ENCODE results near the gene ZNF438. TPM values are rescaled to one million over a fixed set of nuclear protein-coding genes. Genes with fewer than 3 reads are reported as not detected.

The ZNF438 gene
- total and polyA plus RNA-seq, 2 of the 13 experiments (the other 11 are each of a cell fraction or from before 2014, with no cell fraction given) = 0.75 to 0.83 TPM

DNA sequence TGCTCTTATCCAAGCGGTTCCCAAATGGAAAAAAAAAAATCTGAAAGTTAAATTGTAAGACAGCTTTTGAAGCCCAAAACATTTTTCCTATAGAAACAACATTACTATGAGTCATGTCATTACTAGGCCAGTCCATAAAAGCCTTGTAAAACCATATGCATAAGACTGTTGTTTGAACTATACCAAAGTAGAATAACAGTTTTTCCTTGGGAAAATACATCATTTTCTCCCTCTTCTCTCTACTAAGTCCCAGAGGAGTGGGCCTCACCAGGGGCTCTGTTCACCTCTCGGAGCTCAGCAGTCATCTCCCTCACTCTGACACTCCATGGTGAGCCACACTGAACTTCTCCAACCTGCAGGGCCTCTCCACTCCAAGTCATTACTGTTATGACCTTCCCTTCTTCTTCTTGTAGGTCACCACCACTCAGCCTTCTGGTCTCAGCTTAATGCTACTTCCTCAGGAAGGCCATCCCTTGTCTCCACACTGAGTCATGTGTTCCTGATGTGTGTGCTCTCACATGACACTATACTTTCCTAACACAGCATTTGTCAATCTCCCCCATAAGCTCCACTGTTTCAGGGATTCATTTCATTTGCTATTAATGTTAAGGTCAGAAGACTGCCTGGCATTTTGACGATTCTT, 32.5 kb downstream of the ZNF438 start (continued):
- TF ChIP-seq ZMAT3 (CRISPR knock-in tag; conservative IDR thresholded peaks at IDR 0.05) (no peak), ZMAT5 (CRISPR knock-in tag; IDR thresholded peaks at IDR 0.05; ENCODE audit: borderline replicate concordance, low read depth) (no peak), ZNF224 (CRISPR knock-in tag; IDR thresholded peaks at IDR 0.05) (no peak), POLR2A (IDR thresholded peaks at IDR 0.05; ENCODE audit: insufficient read depth in 1 of 2, low read depth in 2 of 2, low read length in 2 of 2) (no peak), SYNCRIP (IDR thresholded peaks at IDR 0.05; ENCODE audit: insufficient read depth, low read depth, low read length) (no peak), NFYC (CRISPR knock-in tag; IDR thresholded peaks at IDR 0.05) (no peak)
- TF ChIP-seq, protein P1, sequence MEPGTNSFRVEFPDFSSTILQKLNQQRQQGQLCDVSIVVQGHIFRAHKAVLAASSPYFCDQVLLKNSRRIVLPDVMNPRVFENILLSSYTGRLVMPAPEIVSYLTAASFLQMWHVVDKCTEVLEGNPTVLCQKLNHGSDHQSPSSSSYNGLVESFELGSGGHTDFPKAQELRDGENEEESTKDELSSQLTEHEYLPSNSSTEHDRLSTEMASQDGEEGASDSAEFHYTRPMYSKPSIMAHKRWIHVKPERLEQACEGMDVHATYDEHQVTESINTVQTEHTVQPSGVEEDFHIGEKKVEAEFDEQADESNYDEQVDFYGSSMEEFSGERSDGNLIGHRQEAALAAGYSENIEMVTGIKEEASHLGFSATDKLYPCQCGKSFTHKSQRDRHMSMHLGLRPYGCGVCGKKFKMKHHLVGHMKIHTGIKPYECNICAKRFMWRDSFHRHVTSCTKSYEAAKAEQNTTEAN (CRISPR knock-in tag; conservative IDR thresholded peaks at IDR 0.05) = no peak

- H3K27me3 ChIP-seq (ENCODE audit: control insufficient read depth in 1 of 2, insufficient read depth in 2 of 2, low read length in 2 of 2) = no peaks in the 10 kb centered on the region
- H3K36me3 ChIP-seq (replicated peaks in 1 of 2; ENCODE audit: control insufficient read depth in 1 of 2, insufficient read depth in 2 of 2, low read length in 2 of 2) = no peaks in the 10 kb centered on the region
- CTCF ChIA-PET (ENCODE audit: low intra/inter-chr PET ratio, low total read pairs) = no interaction called here
- TF ChIP-seq AGO1 (IDR thresholded peaks at IDR 0.05; ENCODE audit: low read depth, low read length, poor library complexity, severe bottlenecking) (no peak), KDM4B (CRISPR knock-in tag; IDR thresholded peaks at IDR 0.05) (no peak), U2AF1 (optimal IDR thresholded peaks at IDR 0.05; ENCODE audit: low read depth, low read length) (no peak), SIN3B (IDR thresholded peaks at IDR 0.05; ENCODE audit: low read length) (no peak), PHF20 (CRISPR knock-in tag; IDR thresholded peaks at IDR 0.05) (no peak)
- TF ChIP-seq, protein P2, sequence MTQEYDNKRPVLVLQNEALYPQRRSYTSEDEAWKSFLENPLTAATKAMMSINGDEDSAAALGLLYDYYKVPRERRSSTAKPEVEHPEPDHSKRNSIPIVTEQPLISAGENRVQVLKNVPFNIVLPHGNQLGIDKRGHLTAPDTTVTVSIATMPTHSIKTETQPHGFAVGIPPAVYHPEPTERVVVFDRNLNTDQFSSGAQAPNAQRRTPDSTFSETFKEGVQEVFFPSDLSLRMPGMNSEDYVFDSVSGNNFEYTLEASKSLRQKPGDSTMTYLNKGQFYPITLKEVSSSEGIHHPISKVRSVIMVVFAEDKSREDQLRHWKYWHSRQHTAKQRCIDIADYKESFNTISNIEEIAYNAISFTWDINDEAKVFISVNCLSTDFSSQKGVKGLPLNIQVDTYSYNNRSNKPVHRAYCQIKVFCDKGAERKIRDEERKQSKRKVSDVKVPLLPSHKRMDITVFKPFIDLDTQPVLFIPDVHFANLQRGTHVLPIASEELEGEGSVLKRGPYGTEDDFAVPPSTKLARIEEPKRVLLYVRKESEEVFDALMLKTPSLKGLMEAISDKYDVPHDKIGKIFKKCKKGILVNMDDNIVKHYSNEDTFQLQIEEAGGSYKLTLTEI (CRISPR knock-in tag; conservative IDR thresholded peaks at IDR 0.05) = no peak
- in situ Hi-C loops (cut with HindIII; ENCODE audit: extremely low pct_ligation_motif_present, low pct_unique_long_range_greater_than_20kb) (no loop called here), intact Hi-C loops (cut with micrococcal nuclease; ENCODE audit: unreplicated experiment) (no loop called here)
- 0 out of 2 replicates have a peak, but pooled peaks cover 5% of the 10 kb centered on the region for H3K4me1 ChIP-seq (ENCODE audit: insufficient read depth, low read length)
- no peak overlapping the region for H3K4me3 ChIP-seq (replicated peaks in 1 of 3; ENCODE audit: insufficient read depth in 1 of 3, low read depth in 2 of 3, low read length in 3 of 3)
- POLR2A ChIA-PET = interaction anchor here (1.0 kb wide), 1 partner anchor 35 kb away, joined by 3 read pairs; no protein-coding TSS in a partner anchor
- no peak overlapping the region for H3K4me2 ChIP-seq (ENCODE audit: low read depth, low read length)
- ATAC-seq (no peak), FAIRE-seq (no peak), DNase-seq (ENCODE audit: low spot score) (no peak)
- H3K79me2 ChIP-seq (ENCODE audit: insufficient read depth, low read length) = no peaks in the 10 kb centered on the region
- H2AFZ ChIP-seq (ENCODE audit: low read length) = no peak overlapping the region
- BruUV-seq (replicated peaks) = no TSS peak
- H4K20me1 ChIP-seq (ENCODE audit: insufficient read depth, low read length) = no peaks in the 10 kb centered on the region; the same call in 1 of the 2 replicates
- H3K9ac ChIP-seq (ENCODE audit: insufficient read depth, low read depth, low read length) = no peak overlapping the region
- peaks cover 24% of the 10 kb centered on the region for H3K9me3 ChIP-seq (ENCODE audit: low read length)
- 73% methylated on average over 3 of the region's 3 CpGs for WGBS (ENCODE audit: low lambda C conversion rate)
- no peak overlapping the region for H3K27ac ChIP-seq (ENCODE audit: extremely low read length, insufficient read depth, low read length)
These were observed 34.0 kb downstream of the ZNF438 start for GRCh38 chr10:30997536-30998235.

All from HepG2 (cell line).